GM10847 (cell line): ENCODE results near the gene ZNF526.

Source experiments
- POLR2A ChIP-seq: IDR thresholded peaks from 2 replicates; pipeline ENCODE4 v1.6.1; 2011; ENCODE audit not compliant: insufficient read length; ENCODE audit errors: extremely low read depth

Gene ZNF526

DNA sequence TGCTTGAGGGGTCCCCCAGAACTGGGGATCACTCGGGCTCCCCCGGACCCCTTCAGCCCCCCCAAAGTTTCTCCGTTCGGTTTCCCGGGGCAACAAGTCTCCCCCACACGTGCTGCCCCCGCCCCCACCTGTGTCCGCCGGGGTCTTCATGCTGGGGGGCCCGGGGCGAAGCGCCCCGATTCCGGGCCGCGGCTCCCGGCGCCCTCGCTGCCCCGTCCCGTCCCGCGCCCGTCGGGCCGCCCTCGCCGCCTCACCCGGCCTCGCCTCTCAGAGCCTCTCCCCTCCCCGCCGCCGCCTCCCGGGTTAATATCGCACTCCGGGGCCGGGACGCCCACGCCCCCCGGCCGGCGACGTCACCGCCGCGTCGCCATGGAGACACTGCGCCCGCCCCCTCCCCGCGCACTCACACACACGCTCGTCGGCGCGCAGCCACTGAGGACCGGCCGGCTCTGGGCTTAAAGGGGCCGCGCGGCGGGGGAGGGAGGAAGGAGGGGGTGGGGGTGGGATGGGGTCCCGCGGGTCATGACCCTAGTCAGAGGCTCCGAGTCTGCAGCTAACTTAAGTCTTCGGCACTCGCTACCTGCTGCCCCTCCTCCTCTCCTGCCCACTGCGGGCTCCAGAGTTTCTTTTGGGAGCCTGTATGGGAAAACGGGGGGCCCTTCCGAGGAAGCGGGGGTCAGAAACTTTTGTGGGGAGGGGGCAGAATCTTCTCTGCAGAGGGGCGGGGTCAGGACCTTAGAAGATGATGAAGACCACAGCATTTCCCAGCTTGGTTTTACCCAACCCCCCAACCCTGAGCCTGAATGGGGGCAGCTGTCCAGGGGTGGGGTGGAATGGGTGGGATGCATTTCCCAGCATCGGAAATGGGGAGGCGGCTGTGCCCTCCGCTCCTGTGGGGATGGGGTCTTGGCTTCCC, 35.0 kb downstream of the ZNF526 start, which contains the start of gene ERF:
TSS of gene ERF (minus strand) at position 279 of the 916 bp plus-strand sequence. CDS start at position 150, 129 bp downstream.
- peak; percentile 65 for TF ChIP-seq POLR2A

DNA sequence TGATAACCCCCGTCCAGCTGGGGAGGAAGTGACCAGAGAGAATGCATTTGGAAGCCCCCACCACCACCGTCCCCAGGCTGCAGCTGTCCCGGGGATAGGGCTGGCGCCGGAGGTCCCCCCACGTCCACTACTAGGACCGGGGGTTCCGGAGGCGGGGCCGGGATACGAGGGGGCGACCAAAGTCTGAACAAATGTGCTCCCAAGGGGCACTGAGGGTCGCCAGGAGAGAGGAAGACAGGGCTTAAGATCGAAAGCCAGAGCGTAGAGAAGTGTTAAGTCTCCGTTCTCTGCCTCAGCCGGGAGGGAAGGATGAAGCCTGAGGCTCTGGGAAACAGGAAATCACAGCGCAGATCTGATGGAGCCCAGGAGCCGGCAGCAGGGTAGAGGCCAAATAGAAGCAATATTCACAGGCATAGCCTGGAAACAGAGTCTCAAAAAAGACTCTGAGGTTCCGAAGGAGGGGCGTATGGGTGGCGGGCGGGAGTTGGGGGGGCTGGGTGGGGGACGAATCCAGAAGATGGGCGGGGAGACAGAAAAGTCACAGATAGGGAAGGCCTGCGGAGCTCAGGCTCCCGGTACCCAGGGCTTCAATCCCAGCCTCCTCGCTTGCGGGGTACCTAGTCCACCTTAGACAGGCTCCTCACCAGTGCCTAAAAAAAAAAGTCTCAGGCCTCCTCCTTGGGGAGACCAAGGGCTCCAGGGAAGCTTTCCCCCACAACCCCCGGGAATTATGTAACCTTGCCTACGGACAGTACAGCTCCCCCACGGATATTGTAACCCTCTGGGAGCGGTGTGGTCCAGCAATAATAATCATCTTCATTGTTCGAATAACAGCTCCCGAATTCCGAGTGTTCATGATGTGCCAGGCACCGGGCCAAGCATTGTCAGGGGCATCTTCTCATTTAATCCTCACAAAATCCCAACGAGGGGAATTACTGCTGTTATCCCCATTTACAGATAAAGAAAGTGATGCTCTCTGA, 35.9 kb downstream of the ZNF526 start:
- TF ChIP-seq POLR2A, result no peak

DNA sequence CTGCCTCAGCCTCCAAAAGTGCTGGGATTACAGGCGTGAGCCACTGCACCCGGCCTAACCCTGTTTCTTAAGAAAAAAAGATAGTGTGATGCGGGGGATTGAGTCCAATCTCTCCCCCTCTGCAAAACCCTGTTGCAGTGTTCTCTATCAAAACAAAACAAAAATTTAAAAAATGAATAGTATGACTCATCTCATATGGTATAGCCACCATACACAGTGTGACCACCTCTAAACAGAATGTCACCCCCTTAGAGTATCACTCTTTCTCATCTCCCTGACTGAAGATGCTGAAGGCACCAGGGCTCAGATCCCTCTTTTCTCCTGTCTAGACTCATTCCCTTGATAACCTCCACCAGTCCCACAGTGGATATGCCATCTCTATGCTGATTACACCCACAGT, 41.7 kb downstream of the ZNF526 start:
- no peak for TF ChIP-seq POLR2A

GRCh38 chr19:42267644-42268141, 47.6 kb downstream of the ZNF526 start:
- TF ChIP-seq POLR2A, result no peak

GRCh38 chr19:42268142-42268703, 48.1 kb downstream of the ZNF526 start:
- peak; percentile 48 for TF ChIP-seq POLR2A

GRCh38 chr19:42268704-42269477, 48.8 kb downstream of the ZNF526 start, which contains the start of gene CIC:
Gene CIC, plus strand, starts transcription at chr19:42269252. Its CDS starts 2,532 bp downstream, at chr19:42271784.
- no peak for TF ChIP-seq POLR2A

GRCh38 chr19:42269478-42270345, 49.6 kb downstream of the ZNF526 start:
- no peak for TF ChIP-seq POLR2A

DNA sequence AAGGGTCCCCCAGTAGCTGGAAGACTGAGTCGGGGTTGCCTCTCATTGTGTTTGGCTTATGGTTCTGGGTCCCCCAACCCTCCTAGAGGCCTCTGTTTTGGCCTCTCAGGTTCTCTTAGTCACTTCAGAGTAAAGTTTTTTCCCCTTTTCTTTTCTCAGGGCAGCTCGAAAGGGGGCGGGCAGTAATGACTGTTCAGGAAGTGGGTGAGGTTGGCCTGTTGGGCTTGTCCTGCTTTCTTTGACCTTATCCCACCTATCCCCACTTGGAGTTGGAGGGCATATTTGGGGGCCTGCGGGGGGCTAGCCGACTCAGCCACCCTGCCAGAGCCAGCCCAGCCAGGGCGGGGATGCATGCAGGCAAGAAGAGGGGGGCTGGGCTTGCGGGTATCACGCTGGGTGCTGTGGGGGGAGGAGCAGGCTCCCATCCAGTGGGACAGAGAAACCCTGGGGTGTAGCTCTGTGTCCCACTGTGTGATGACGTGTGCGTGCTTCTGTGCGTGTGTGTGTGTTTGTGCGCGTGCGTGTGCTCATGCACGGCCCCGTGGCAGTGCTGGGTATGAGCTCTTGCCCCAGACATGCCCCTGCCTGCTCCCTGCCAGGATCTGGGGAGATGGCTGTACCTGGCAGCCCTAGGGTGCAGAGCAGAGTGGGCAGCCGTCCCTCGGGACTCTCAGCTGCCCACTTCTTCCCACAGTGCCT, 50.4 kb downstream of the ZNF526 start:
- peak; percentile 47 for TF ChIP-seq POLR2A

DNA sequence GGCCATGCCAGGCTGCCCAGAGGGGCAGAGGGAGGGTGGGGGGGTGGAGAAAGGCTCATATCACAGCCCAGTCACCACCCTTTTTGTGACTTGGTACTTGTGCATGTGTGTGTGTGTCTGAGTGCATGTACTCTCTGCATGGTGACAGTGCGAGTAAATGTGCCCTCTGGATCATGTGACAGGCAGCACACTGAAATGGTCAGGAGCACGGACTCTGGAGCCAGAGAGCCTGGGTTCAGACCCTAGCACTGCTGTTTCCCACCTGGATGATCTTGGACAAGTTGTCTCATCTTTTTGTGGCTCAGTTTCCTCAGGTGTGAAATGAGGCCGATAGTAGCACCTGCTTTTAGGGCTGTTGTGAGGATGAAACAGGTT, 50.9 kb downstream of the ZNF526 start:
- TF ChIP-seq POLR2A, result no peak

GRCh38 chr19:42271861-42272534, 51.9 kb downstream of the ZNF526 start:
- no peak for TF ChIP-seq POLR2A

DNA sequence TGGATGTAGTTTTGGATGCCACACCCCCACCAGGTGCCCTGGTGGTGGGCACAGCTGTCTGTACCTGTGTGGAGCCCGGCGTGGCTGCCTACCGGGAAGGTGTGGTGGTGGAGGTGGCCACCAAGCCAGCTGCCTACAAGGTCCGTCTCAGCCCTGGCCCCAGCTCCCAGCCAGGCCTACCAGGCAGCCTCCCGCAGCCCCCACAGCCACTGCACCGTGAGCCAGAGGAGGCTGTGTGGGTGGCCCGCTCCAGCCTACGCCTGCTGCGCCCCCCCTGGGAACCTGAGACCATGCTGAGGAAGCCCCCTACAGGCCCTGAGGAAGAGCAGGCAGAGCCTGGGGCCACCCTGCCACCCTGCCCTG, 52.4 kb downstream of the ZNF526 start:
- no peak for TF ChIP-seq POLR2A

GRCh38 chr19:42272989-42273406, 52.9 kb downstream of the ZNF526 start:
- TF ChIP-seq POLR2A, result no peak
